Neuronal stem cell (in vitro differentiated cells): ENCODE measurements around the gene ENAH.

ENCODE experiments used
- DNase-seq: peaks from one replicate; pipeline ENCODE4 v3.0.0-alpha.2; 2013; ENCODE audit warnings: low spot score
- H2AFZ ChIP-seq: one replicate; pipeline ENCODE4 v1.6.1; 2013; ENCODE audit warnings: mild to moderate bottlenecking, low read length, inconsistent platforms
- H2AK5ac ChIP-seq: 2 replicates; pipeline ENCODE4 v1.6.1; 2013; ENCODE audit warnings: low read depth, mild to moderate bottlenecking, inconsistent platforms, low read length, moderate library complexity, mixed read lengths
- H2BK120ac ChIP-seq: 2 replicates; pipeline ENCODE4 v1.6.1; 2013; ENCODE audit warnings: low read depth, mild to moderate bottlenecking, inconsistent platforms, low read length, moderate library complexity, mixed read lengths
- H2BK12ac ChIP-seq: one replicate; pipeline ENCODE4 v1.6.1; 2013; ENCODE audit warnings: low read length, inconsistent platforms
- H2BK15ac ChIP-seq: 2 replicates; pipeline ENCODE4 v1.6.1; 2013; ENCODE audit warnings: mild to moderate bottlenecking, low read length, inconsistent platforms, mixed read lengths
- H2BK5ac ChIP-seq: one replicate; pipeline ENCODE4 v1.6.1; 2013; ENCODE audit warnings: inconsistent platforms, mild to moderate bottlenecking, low read length, moderate library complexity
- H3K14ac ChIP-seq: one replicate; pipeline ENCODE4 v1.6.1; 2013; ENCODE audit warnings: low read length, inconsistent platforms
- H3K18ac ChIP-seq: 2 replicates; pipeline ENCODE4 v1.6.1; 2013; ENCODE audit warnings: low read length, inconsistent platforms
- H3K23ac ChIP-seq: 2 replicates; pipeline ENCODE4 v1.6.1; 2013; ENCODE audit warnings: low read depth, mild to moderate bottlenecking, mixed read lengths, low read length, inconsistent platforms; ENCODE audit not compliant: poor library complexity
- H3K27ac ChIP-seq: replicated peaks from 3 replicates; pipeline ENCODE4 v1.5.1; 2013; ENCODE audit warnings: low read length, inconsistent platforms
- H3K27me3 ChIP-seq, 3 experiments: 2 replicates each; pipeline ENCODE4 v1.6.1; 2013; ENCODE audit warnings: low read length in 3 of 3, mild to moderate bottlenecking in 2 of 3, inconsistent platforms in 1 of 3, low read depth in 1 of 3, mixed read lengths in 1 of 3, moderate library complexity in 1 of 3; ENCODE audit not compliant: control insufficient read depth in 3 of 3, insufficient read depth in 3 of 3
- H3K36me3 ChIP-seq, 2 donors: replicated peaks in 1 of 2; 2 replicates each; pipeline ENCODE4 v1.6.1; 2013; ENCODE audit warnings: low read length in 2 of 2; ENCODE audit not compliant: control insufficient read depth in 2 of 2, insufficient read depth in 2 of 2
- H3K4ac ChIP-seq: 2 replicates; pipeline ENCODE4 v1.6.1; 2013; ENCODE audit warnings: inconsistent platforms, mild to moderate bottlenecking, low read length, moderate library complexity
- H3K4me1 ChIP-seq, 2 donors: 1 replicate in 1 of 2; 2 replicates in 1 of 2; pipeline ENCODE4 v1.6.1; 2013; ENCODE audit warnings: low read length in 2 of 2, low read depth in 1 of 2; ENCODE audit not compliant: control insufficient read depth in 2 of 2, insufficient read depth in 1 of 2
- H3K4me2 ChIP-seq: one replicate; pipeline ENCODE4 v1.6.1; 2013; ENCODE audit warnings: mild to moderate bottlenecking, low read length, inconsistent platforms; ENCODE audit not compliant: insufficient read depth, poor library complexity, severe bottlenecking
- H3K4me3 ChIP-seq, 2 donors: 2 replicates each; pipeline ENCODE4 v1.5.1; 2013; ENCODE audit warnings: low read length in 2 of 2, mild to moderate bottlenecking in 2 of 2, inconsistent platforms in 1 of 2, moderate library complexity in 1 of 2
- H3K79me1 ChIP-seq: one replicate; pipeline ENCODE4 v1.6.1; 2013; ENCODE audit warnings: low read depth, mild to moderate bottlenecking, inconsistent platforms, low read length, moderate library complexity
- H3K9ac ChIP-seq: one replicate; pipeline ENCODE4 v1.6.1; 2013; ENCODE audit warnings: mild to moderate bottlenecking, low read depth, low read length, inconsistent platforms; ENCODE audit not compliant: poor library complexity
- H3K9me3 ChIP-seq, 2 donors: replicated peaks in 1 of 2; 2 replicates each; pipeline versions ENCODE3 to v1.6.1; 2013; ENCODE audit warnings: low read length in 2 of 2, mild to moderate bottlenecking in 2 of 2, inconsistent platforms in 1 of 2, low read depth in 1 of 2, mixed read lengths in 1 of 2, moderate library complexity in 1 of 2; ENCODE audit not compliant: control insufficient read depth in 2 of 2, insufficient read depth in 1 of 2
- H4K8ac ChIP-seq: one replicate; pipeline ENCODE4 v1.6.1; 2013; ENCODE audit warnings: low read depth, mild to moderate bottlenecking, inconsistent platforms, low read length, moderate library complexity
- H4K91ac ChIP-seq: one replicate; pipeline ENCODE4 v1.6.1; 2013; ENCODE audit warnings: low read length, low read depth, mild to moderate bottlenecking, inconsistent platforms; ENCODE audit not compliant: poor library complexity
- WGBS, 2 donors: extraction: QIAGEN DNeasy Blood & Tissue Kit; methylation state at CpG; one replicate each; pipeline ENCODE4 v1.1.7; 2013; ENCODE audit warnings: missing lambda C conversion rate in 2 of 2, mixed read lengths in 1 of 2; ENCODE audit not compliant: insufficient read length in 2 of 2, insufficient replicate concordance in 1 of 2; ENCODE audit errors: extremely low coverage in 2 of 2; 5-methylcytosine and 5-hydroxymethylcytosine counted together

ENAH gene

DNA sequence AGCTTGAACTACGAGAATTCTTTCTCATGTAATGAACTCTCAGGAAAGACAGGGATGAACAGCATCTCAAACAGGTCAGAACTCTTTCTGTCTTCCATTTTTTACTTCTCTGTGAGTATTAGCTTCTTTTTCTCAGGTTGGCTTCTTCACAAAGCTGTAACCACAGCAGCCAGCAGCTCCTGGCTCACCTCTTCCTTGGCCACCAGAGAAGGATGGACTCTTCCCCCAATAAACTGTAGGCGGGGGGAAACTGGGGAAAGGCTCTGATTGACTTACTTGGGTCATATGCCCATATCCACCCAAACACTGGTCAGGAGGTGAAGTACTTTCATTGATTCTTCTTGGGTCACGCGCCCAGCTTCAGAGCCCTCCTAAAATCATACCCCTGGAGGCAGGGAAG lies 14.4 kb upstream of the ENAH start:
- no peak overlapping the region for H3K18ac ChIP-seq
- no peak overlapping the region for H4K91ac ChIP-seq
- no peak overlapping the region for H3K14ac ChIP-seq
- no peak overlapping the region for H3K4me3 ChIP-seq
- H3K4me2 ChIP-seq: no peak overlapping the region
- no peak overlapping the region for H3K9ac ChIP-seq
- H2BK12ac ChIP-seq: no peak overlapping the region
- H2AFZ ChIP-seq: no peak overlapping the region
- no peak for DNase-seq
- H2AK5ac ChIP-seq: no peak overlapping the region
- no peaks in the 10 kb centered on the region for H3K79me1 ChIP-seq
- no peak overlapping the region for H3K23ac ChIP-seq
- no peak overlapping the region for H3K27ac ChIP-seq
- WGBS, 2 donors: no CpG with 5 or more reads among the region's 4 CpGs
- H3K27me3 ChIP-seq: no peaks in the 10 kb centered on the region
- no peak overlapping the region for H2BK120ac ChIP-seq
- no peaks in the 10 kb centered on the region for H3K9me3 ChIP-seq
- no peak overlapping the region for H2BK15ac ChIP-seq
- H3K4ac ChIP-seq: no peak overlapping the region
- no peak overlapping the region for H4K8ac ChIP-seq
- peaks cover 0 to 2% of the 10 kb centered on the region in 2 donors for H3K4me1 ChIP-seq
- no peaks in the 10 kb centered on the region for H3K36me3 ChIP-seq
- H2BK5ac ChIP-seq: no peak overlapping the region

DNA sequence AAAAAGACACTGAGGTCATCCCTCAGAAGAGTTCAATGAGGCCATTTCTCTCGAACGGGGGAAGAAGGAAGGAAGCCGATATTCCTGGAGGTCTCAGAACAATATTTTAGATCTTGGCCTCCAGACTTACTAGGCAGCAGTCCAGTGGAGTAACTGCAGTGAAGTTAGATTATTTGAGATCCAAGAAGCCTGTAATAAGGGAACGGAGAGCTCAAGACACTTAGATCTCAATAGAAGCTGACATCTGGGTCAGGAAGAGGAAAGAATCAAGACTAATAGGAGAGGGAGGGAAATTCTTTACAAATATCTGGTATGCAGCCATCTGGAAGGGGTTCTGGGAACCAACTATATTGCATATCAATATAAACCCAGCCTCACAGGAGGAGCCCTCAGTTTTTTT lies 13.6 kb upstream of the ENAH start:
- Histone ChIP-seq H2AK5ac (no peak overlapping the region), H3K27me3 (no peaks in the 10 kb centered on the region)
- no CpG with 5 or more reads among the region's 4 CpGs for WGBS, 2 donors

DNA sequence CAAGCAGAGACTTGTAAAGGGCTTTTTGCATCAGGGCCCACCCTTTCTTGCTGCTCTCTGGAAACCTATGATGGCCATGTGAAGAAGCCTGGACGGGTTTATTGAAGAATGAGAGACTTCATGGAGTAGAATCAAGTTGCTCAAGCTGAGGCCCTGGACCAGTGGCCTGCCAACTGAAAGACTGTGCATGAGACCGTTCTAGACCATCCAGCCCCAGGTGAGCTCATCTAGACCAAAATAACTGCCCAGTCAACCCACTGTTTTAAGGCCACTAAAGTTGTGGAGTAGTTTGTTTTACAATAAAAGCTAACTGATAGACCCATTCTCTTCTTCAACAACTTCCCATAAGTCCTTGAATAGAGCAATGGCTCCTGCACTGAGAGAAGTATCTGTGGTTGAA lies 11.8 kb upstream of the ENAH start:
- Histone ChIP-seq H3K4ac (no peak overlapping the region), H3K4me3 (no peak overlapping the region), H2BK120ac (no peak overlapping the region), H3K9me3 (no peaks in the 10 kb centered on the region), H4K8ac (no peak overlapping the region), H3K79me1 (no peaks in the 10 kb centered on the region), H3K18ac (no peak overlapping the region), H3K36me3 (no peaks in the 10 kb centered on the region), H2AK5ac (no peak overlapping the region), H2BK15ac (no peak overlapping the region), H3K27ac (no peak overlapping the region), H3K23ac (no peak overlapping the region), H2BK5ac (no peak overlapping the region), H3K27me3 (no peaks in the 10 kb centered on the region), H2BK12ac (no peak overlapping the region), H3K4me2 (no peak overlapping the region), H3K14ac (no peak overlapping the region), H3K4me1 (no peaks in the 10 kb centered on the region), H2AFZ (no peak overlapping the region), H4K91ac (no peak overlapping the region), H3K9ac (no peak overlapping the region)
- no CpG with 5 or more reads among the region's 2 CpGs for WGBS, 2 donors
- no peak for DNase-seq

More for the DNA sequence above, 13.6 kb upstream of the ENAH start:
- H3K27ac ChIP-seq: no peak overlapping the region
- no peak overlapping the region for H3K18ac ChIP-seq
- no peak overlapping the region for H3K4ac ChIP-seq
- H3K36me3 ChIP-seq: no peaks in the 10 kb centered on the region
- H4K8ac ChIP-seq: no peak overlapping the region
- H2AFZ ChIP-seq: no peak overlapping the region
- H2BK15ac ChIP-seq: no peak overlapping the region
- H2BK12ac ChIP-seq: no peak overlapping the region
- H3K4me3 ChIP-seq: no peak overlapping the region
- H4K91ac ChIP-seq: no peak overlapping the region
- no peak overlapping the region for H3K9ac ChIP-seq
- no peaks in the 10 kb centered on the region for H3K79me1 ChIP-seq
- H3K9me3 ChIP-seq: no peaks in the 10 kb centered on the region
- DNase-seq: no peak
- H2BK5ac ChIP-seq: no peak overlapping the region
- H3K4me1 ChIP-seq: peaks cover 0 to 2% of the 10 kb centered on the region in 2 donors
- H3K23ac ChIP-seq: no peak overlapping the region
- H3K14ac ChIP-seq: no peak overlapping the region
- no peak overlapping the region for H3K4me2 ChIP-seq
- no peak overlapping the region for H2BK120ac ChIP-seq

DNA sequence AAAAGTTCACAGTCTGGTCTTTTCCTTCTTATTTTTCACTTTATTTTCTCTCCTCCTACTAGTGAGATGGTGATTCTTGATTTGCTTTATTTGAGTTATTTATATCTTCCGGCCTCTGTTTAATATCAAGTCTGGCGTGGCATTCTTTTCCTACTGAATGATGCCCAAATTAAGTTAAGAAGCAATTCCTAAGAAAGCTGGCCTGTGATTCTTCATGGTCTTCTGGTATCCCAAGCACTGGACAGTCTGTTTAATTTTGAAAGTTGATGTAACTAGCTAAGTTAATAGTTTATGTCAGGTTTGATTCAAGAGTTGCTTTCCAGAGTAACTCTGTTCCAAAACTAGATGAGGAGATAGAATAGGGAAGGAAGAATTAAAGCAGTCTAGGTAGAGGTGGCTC lies 9.2 kb upstream of the ENAH start:
- WGBS, 2 donors: no CpG with 5 or more reads among the region's 2 CpGs
- no peak overlapping the region for H4K91ac ChIP-seq
- no peak overlapping the region for H3K27ac ChIP-seq
- no peak overlapping the region for H3K14ac ChIP-seq
- H4K8ac ChIP-seq: no peak overlapping the region
- H3K9me3 ChIP-seq: no peaks in the 10 kb centered on the region
- H3K79me1 ChIP-seq: no peaks in the 10 kb centered on the region
- no peak overlapping the region for H2BK5ac ChIP-seq
- H2BK12ac ChIP-seq: no peak overlapping the region
- H2BK15ac ChIP-seq: no peak overlapping the region
- no peak overlapping the region for H2AFZ ChIP-seq
- no peak overlapping the region for H3K4me3 ChIP-seq
- no peak overlapping the region for H2AK5ac ChIP-seq
- H3K4me2 ChIP-seq: no peak overlapping the region
- no peaks in the 10 kb centered on the region for H3K27me3 ChIP-seq
- H3K4me1 ChIP-seq: peaks cover 0 to 2% of the 10 kb centered on the region in 2 donors
- no peak overlapping the region for H3K23ac ChIP-seq
- H3K36me3 ChIP-seq: no peaks in the 10 kb centered on the region
- no peak overlapping the region for H3K9ac ChIP-seq
- no peak overlapping the region for H3K4ac ChIP-seq
- no peak overlapping the region for H2BK120ac ChIP-seq
- no peak for DNase-seq
- H3K18ac ChIP-seq: no peak overlapping the region
